Right ventricle myocardium superior (tissue), 1 donor: ENCODE results near the gene S100G. TPM values are rescaled to one million over a fixed set of nuclear protein-coding genes. Genes with fewer than 3 reads are reported as not detected.
"Not testable (repeated sequence)": the region's sequence is repeated elsewhere in the genome, so short reads cannot be mapped to it uniquely, and the experiment has no call there.

ENCODE experiments used
- ATAC-seq: fragments of 200-7000 bp; cut with Tn5 transposase; one replicate; pipeline ENCODE4 v1.9.1; 2020; ENCODE audit warnings: mild to moderate bottlenecking; ENCODE audit not compliant: poor library complexity
- DNase-seq: peaks from one replicate; pipeline ENCODE4 v3.0.0-alpha.2; 2020
- intact Hi-C: fragments of 100-400 bp; cut with DNase I; formaldehyde crosslinking; loops from one replicate; pipeline ENCODE4 v1.11.2; 2022
- long read RNA-seq: library from polyadenylated mRNA; unstranded; transcript quantifications from one replicate; pipeline ENCODE4 v2.0.0, GENCODE V29; 2021
- total RNA-seq: library from RNA; stranded (reverse); fragmentation: NEBNext Ultra II Directional; extraction: Animal tissue kit (Norgen Biotek cat#: 25700); gene quantifications from one replicate; pipeline ENCODE4 v1.2.1, GENCODE V29; 2021
- donor health status: DM: no; HTN: yes; CAD: no; lungs with severe emphysema.

S100G gene
- total RNA-seq: not detected
- long read RNA-seq: 0 reads

- intact Hi-C loops: no loop called here
- DNase-seq (no peak), ATAC-seq (no peak)
Measured at GRCh38 chrX:16649858-16650257, at the start of gene S100G. TSS of gene S100G (plus strand) at chrX:16650158. CDS start at chrX:16651007, 849 bp downstream.

GRCh38 chrX:16601885-16602284, 48.1 kb upstream of the S100G start:
- intact Hi-C loops: no loop called here
- DNase-seq: no peak
- ATAC-seq: no peak

DNA sequence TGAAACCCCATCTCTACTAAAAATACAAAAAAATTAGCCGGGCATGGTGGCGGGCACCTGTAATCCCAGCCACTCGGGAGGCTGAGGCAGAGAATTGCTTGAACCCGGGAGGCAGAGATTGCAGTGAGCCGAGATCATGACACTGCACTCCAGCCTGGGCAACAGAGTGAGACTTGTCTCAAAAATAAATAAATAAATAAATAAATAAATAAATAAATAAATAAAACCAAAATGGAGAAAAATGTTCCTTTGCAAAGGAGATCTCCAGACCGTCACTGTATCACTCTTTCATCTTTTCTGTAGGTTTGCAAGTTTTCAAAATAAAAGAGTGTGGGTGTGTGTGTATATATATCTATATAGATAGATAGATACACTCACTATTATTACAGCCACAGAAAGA, 46.7 kb upstream of the S100G start:
- DNase-seq, ATAC-seq, intact Hi-C loops: not testable (repeated sequence)

DNA sequence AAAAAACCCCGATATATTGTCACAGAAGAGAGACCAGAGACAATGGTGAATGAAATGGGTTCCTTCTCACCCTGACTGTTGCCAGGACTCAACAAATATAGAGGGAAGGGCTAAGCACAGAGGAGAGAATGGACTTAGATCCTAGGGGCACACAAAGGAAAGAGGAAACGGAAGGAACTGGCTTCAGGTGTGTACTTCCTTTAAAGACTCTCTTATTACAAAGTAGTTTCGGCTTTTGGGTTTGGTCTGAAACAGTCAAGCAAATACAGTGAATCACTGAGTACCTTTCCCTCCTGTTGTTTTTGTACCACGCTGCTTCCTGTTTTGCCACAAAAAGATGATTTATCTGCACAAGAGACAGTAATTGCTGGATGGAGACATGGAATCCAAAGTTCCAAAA, 46.1 kb upstream of the S100G start:
- ATAC-seq (no peak), DNase-seq (no peak)
- intact Hi-C loops: no loop called here

- peak; percentile 42 for ATAC-seq
- intact Hi-C loops: no loop called here
- DNase-seq: no peak
Measured at GRCh38 chrX:16604337-16604736, 45.6 kb upstream of the S100G start.

- no peak for DNase-seq
Measured at GRCh38 chrX:16606142-16606720, 43.7 kb upstream of the S100G start.

DNA sequence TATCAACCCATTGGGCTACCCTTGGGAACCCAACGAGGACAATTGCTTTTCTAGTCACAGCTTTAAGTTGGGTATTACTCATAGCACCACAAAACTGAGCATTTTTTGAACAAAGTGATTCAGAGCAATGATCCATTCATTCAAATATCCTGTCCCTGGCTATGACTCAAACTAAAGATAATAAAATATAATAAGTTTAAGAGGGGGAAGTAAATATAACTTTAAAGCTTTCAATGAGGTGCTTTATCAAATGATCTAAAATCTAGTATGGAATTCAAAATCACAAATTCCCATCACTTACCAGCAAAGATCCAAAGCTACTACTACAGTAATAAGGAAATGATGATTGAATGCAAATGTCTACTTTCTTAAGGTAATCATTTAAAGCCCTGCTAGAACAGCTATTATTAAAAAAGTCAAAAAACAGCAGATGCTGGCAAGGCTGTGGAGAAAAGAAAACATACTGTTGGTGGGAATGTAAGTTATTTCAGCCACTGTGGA, 39.8 kb upstream of the S100G start:
- intact Hi-C loops: no loop called here
- DNase-seq: no peak
- ATAC-seq: no peak

More at GRCh38 chrX:16606142-16606720, 43.7 kb upstream of the S100G start:
- intact Hi-C loops: no loop called here
- ATAC-seq: peak; percentile 39

DNA sequence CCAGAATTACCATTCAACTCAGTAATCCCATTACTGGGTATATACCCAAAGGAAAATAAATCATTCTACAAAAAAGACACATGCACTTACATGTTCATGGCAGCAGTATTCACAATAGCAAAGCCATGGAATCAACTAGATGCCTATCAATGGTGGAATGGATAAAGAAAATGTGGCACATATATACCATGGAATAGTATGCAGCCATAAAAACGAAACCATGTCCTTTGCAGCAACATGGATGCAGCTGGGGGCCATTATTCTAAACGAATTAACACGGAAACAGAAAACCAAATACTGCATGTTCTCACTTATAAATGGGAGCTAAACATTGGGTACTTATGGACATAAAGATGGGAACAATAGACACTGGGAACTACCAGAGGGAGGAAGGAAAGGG, 39.3 kb upstream of the S100G start:
- DNase-seq, intact Hi-C loops, ATAC-seq: not testable (repeated sequence)

- no peak for DNase-seq
- no peak for ATAC-seq
- intact Hi-C loops: no loop called here
Measured at GRCh38 chrX:16612257-16612897, 37.6 kb upstream of the S100G start.

- ATAC-seq: no peak
- intact Hi-C loops: no loop called here
- DNase-seq: no peak
Measured at GRCh38 chrX:16617382-16617781, 32.6 kb upstream of the S100G start.

DNA sequence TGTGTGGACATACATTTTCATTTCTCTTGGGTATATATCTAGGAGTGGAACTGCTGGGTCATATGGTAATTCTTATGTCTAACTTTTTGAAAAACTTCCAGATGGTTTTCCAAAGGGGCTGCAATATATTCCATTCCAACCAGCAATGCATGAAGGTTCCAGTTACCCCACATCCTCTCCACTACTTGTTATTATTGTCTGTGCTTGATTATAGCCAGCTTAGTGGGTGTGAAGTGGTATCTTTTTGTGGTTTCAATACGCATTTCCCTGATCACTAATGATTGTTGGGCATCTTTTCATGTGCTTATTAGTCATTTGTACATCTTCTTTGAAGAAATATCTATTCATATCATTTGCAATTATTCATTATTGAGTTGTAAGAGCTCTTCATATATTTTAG, 31.5 kb upstream of the S100G start:
- no peak for ATAC-seq
- intact Hi-C loops: no loop called here
- no peak for DNase-seq

DNA sequence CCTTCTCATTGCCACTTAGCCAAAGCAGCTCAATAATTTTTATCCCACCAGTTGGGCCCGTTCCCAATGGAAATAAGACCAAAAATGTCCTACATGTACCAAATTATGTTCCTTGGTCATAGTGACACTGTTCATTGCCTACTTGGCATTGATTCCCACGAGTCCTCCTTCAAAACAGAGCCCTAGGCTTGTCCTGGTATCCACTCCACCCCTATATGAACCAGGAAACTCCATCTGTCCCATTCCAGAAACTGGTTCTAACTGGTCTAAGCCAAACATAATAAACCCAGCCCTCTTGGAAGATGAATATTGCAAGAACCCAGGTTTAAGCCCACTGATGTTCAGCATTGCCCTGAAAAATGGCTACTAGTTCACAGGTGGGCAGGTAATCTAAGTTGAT, 30.9 kb upstream of the S100G start:
- no peak for ATAC-seq
- intact Hi-C loops: no loop called here

GRCh38 chrX:16628511-16628910, 21.4 kb upstream of the S100G start:
- DNase-seq: not testable (repeated sequence)

More for the DNA sequence above, 30.9 kb upstream of the S100G start:
- DNase-seq: no peak

GRCh38 chrX:16628946-16629595, 20.9 kb upstream of the S100G start:
- no peak for ATAC-seq
- intact Hi-C loops: no loop called here
- DNase-seq: no peak

More at GRCh38 chrX:16628511-16628910, 21.4 kb upstream of the S100G start:
- intact Hi-C loops, ATAC-seq: not testable (repeated sequence)

DNA sequence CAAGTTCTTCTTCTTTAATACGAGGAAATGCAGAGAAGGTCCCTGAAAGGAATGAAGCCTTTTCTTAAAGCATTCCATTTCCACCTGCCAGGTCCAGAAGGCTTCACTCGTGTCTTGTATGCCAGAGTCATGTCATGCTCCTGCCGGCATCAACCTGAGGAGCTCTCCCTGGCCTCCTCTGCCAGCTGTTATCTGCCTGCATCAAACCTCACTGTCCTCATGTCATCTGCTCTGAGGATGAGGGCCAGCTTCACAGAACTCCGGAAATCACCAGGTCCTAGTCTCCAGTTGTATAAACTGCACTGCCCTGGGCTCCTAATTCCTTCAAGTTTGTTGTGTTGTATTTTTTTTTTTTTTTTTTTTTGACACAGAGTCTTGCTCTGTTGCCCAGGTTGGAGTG, 20.0 kb upstream of the S100G start:
- DNase-seq (no peak), ATAC-seq (no peak)
- intact Hi-C loops: no loop called here

- ATAC-seq: no peak
- intact Hi-C loops: no loop called here
- no peak for DNase-seq
Measured at GRCh38 chrX:16633754-16634153, 16.2 kb upstream of the S100G start.

- ATAC-seq (no peak), DNase-seq (no peak)
- intact Hi-C loops: no loop called here
Measured at GRCh38 chrX:16635040-16635439, 14.9 kb upstream of the S100G start.

DNA sequence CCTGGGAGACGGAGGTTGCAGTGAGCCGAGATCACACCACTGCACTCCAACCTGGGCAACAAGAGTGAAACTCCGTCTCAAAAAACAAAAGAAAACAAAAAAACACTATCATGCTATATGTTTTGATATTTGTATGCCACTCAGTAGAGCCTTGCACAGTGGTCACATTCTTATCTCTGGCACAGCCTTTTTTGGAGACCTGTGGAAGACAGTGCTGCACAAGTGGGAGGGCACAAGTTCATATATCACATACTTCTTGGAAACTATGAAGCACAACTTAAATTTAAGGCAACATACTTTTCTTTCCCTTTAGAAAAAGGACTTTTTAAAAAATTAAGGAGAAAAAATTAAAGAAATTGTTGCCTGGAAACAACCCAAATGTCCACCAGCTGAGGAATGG, 14.4 kb upstream of the S100G start:
- intact Hi-C loops: no loop called here
- DNase-seq: no peak
- no peak for ATAC-seq

DNA sequence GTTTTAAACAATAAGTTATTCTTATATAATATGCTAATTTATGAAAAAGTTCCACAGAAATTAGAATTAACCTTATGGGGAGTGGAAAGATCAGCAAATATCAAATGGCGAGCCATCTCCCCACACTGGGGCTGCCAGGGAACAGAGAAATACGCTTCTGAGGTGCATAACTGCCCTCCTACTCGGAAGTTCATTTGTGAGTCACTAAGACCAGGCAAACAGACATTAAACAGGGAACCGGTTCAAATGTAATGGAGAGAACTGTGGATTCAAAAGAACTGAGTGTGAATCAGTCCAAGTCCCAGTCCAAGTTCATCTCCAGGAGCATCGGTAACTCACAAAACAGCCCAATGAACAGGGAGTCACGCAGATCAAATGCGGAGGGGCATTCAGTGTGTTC, 11.4 kb upstream of the S100G start:
- ATAC-seq: no peak
- intact Hi-C loops: no loop called here
- no peak for DNase-seq

GRCh38 chrX:16639966-16640365, 10.0 kb upstream of the S100G start:
- intact Hi-C loops: no loop called here
- no peak for DNase-seq
- ATAC-seq: no peak
